SK-N-SH (cell line): ENCODE results near the gene TCL1A. TPM values are rescaled to one million over a fixed set of nuclear protein-coding genes. Genes with fewer than 3 reads are reported as not detected.

Experiments
- CTCF ChIA-PET: fragments of 300-600, 350-600 bp; formaldehyde crosslinking; extraction: SDS; loops from one replicate; lab custom pipeline; 2021; lab: Yijun Ruan, JAX
- POLR2A ChIA-PET: fragments of 350-600 bp; sonication (Branson Sonifier 250); formaldehyde crosslinking; extraction: SDS; loops from one replicate; lab custom pipeline; 2020; ENCODE audit warnings: antibody characterized with exemption, inconsistent platforms; lab: Yijun Ruan, JAX
- DNase-seq: peaks from one replicate; pipeline ENCODE4 v3.0.0; 2012
- H2AFZ ChIP-seq: fragments of 200-600 bp; sonication (generic); 2 replicates; pipeline ENCODE4 v1.8.1; 2016; ENCODE audit warnings: antibody characterized with exemption, mild to moderate bottlenecking, low read depth
- H3F3A ChIP-seq: fragments of 200-600 bp; sonication (generic); replicated peaks from 2 replicates; pipeline ENCODE3; 2016; ENCODE audit warnings: antibody characterized with exemption, mild to moderate bottlenecking; ENCODE audit not compliant: insufficient read depth
- H3K27ac ChIP-seq, 2 experiments: fragments of 200-500 bp in 1 of 2; fragments of 200-600 bp in 1 of 2; sonication (Bioruptor generic) in 1 of 2; sonication (generic), shearing (Covaris generic) in 1 of 2; 2 replicates each; pipeline versions ENCODE4 v1.5.1 to v1.6.1; 2014 to 2016; ENCODE audit warnings: low read depth in 2 of 2, inconsistent platforms in 1 of 2, low read length in 1 of 2, mild to moderate bottlenecking in 1 of 2, mixed read lengths in 1 of 2
- H3K27me3 ChIP-seq: fragments of 200-600 bp; sonication (generic), shearing (Covaris generic); 2 replicates; pipeline ENCODE4 v1.6.1; 2016; ENCODE audit warnings: mixed run types; ENCODE audit not compliant: insufficient read depth
- H3K36me3 ChIP-seq, 2 experiments: fragments of 200-500 bp in 1 of 2; fragments of 200-600 bp in 1 of 2; sonication (Bioruptor generic) in 1 of 2; sonication (generic) in 1 of 2; replicated peaks in 1 of 2; 2 replicates each; pipeline versions ENCODE3 to v1.5.1; 2014 to 2016; ENCODE audit warnings: low read length in 1 of 2, mild to moderate bottlenecking in 1 of 2; ENCODE audit not compliant: insufficient read depth in 2 of 2, control insufficient read depth in 1 of 2
- H3K4me1 ChIP-seq, 2 experiments: fragments of 200-500 bp in 1 of 2; fragments of 200-600 bp in 1 of 2; sonication (Bioruptor generic) in 1 of 2; sonication (generic), shearing (Covaris generic) in 1 of 2; 2 replicates each; pipeline versions ENCODE4 v1.5.1 to v1.6.1; 2014 to 2016; ENCODE audit warnings: low read depth in 1 of 2, low read length in 1 of 2, mixed run types in 1 of 2; ENCODE audit not compliant: insufficient read depth in 2 of 2, control insufficient read depth in 1 of 2
- H3K4me2 ChIP-seq: fragments of 200-600 bp; sonication (generic), shearing (Covaris generic); 2 replicates; pipeline ENCODE4 v1.6.1; 2017; ENCODE audit warnings: mixed run types
- H3K4me3 ChIP-seq, 2 experiments: fragments of 200-500 bp in 1 of 2; fragments of 200-600 bp in 1 of 2; sonication (Bioruptor generic) in 1 of 2; sonication (generic), shearing (Covaris generic) in 1 of 2; 2 replicates each; pipeline versions ENCODE4 v1.5.1 to v1.8.1; 2014 to 2016; ENCODE audit warnings: low read depth in 2 of 2, inconsistent platforms in 1 of 2, low read length in 1 of 2, mild to moderate bottlenecking in 1 of 2, mixed read lengths in 1 of 2, moderate library complexity in 1 of 2
- H3K79me2 ChIP-seq: fragments of 200-600 bp; sonication (generic); 2 replicates; pipeline ENCODE4 v1.8.1; 2017; ENCODE audit warnings: mild to moderate bottlenecking; ENCODE audit not compliant: insufficient read depth
- H3K9ac ChIP-seq: fragments of 200-600 bp; sonication (generic); 2 replicates; pipeline ENCODE4 v1.6.1; 2017; ENCODE audit warnings: mixed run types
- H3K9me2 ChIP-seq: fragments of 200-600 bp; sonication (generic); 2 replicates; pipeline ENCODE4 v1.6.1; 2017; ENCODE audit warnings: mixed run types
- H3K9me3 ChIP-seq: fragments of 200-600 bp; sonication (generic); 2 replicates; pipeline ENCODE4 v1.6.1; 2017; ENCODE audit warnings: mixed run types, mild to moderate bottlenecking, moderate library complexity
- H4K20me1 ChIP-seq: fragments of 200-600 bp; sonication (generic); 2 replicates; pipeline ENCODE4 v1.6.1; 2017; ENCODE audit warnings: mild to moderate bottlenecking, mixed run types; ENCODE audit not compliant: insufficient read depth
- CHD2 ChIP-seq: fragments of 150-350 bp; IDR thresholded peaks from 2 replicates; pipeline ENCODE4 v1.6.1; 2018; ENCODE audit warnings: low read length; ENCODE audit not compliant: partially characterized antibody
- EP300 ChIP-seq, 2 experiments: IDR thresholded peaks; 2 replicates each; pipeline versions ENCODE4 v1.4.0 to v1.6.1; 2012; ENCODE audit warnings: borderline replicate concordance in 1 of 2, low read depth in 1 of 2, low read length in 1 of 2
- GATA2 ChIP-seq: sonication (generic); formaldehyde crosslinking; IDR thresholded peaks from 2 replicates; pipeline ENCODE4 v1.5.0; 2020; ENCODE audit warnings: mild to moderate bottlenecking, missing genetic modification reagents
- NRF1 ChIP-seq: IDR thresholded peaks from 2 replicates; pipeline ENCODE4 v1.6.1; 2012; ENCODE audit warnings: low read depth, mild to moderate bottlenecking, low read length
- POLR2AphosphoS5 ChIP-seq: IDR thresholded peaks from 2 replicates; pipeline ENCODE4 v1.6.1; 2012; ENCODE audit warnings: low read depth, low read length
- TCF12 ChIP-seq: IDR thresholded peaks from 2 replicates; pipeline ENCODE4 v1.4.0; 2012
- TEAD4 ChIP-seq: IDR thresholded peaks from 2 replicates; pipeline ENCODE4 v1.4.0; 2012; ENCODE audit warnings: mild to moderate bottlenecking, borderline replicate concordance; ENCODE audit not compliant: insufficient read depth
- YY1 ChIP-seq: IDR thresholded peaks from 2 replicates; pipeline ENCODE4 v1.4.0; 2012; ENCODE audit warnings: low read depth, mild to moderate bottlenecking
- WGBS: methylation state at CpG from one replicate; pipeline ENCODE4 v1.1.6; 2017; ENCODE audit warnings: low lambda C conversion rate; 5-methylcytosine and 5-hydroxymethylcytosine counted together
- polyA plus RNA-seq, 3 experiments: library from polyadenylated mRNA; depleted of rRNA; stranded (reverse); fragments of >200 nt; gene quantifications; 2 replicates each; pipeline ENCODE4 v1.2.3, GENCODE V29; 2012
- TF ChIP-seq, protein P1 (sequence below): IDR thresholded peaks from 2 replicates; pipeline ENCODE4 v1.6.1; 2012; ENCODE audit warnings: mild to moderate bottlenecking, low read depth, low read length, moderate library complexity
- TF ChIP-seq, protein P2 (sequence below): IDR thresholded peaks from 2 replicates; pipeline ENCODE4 v1.4.0; 2012; ENCODE audit warnings: low read depth, borderline replicate concordance
- TF ChIP-seq, protein P3 (sequence below): IDR thresholded peaks from 2 replicates; pipeline ENCODE4; 2012
- TF ChIP-seq, protein P4 (sequence below): fragments of 150-350 bp; IDR thresholded peaks from 2 replicates; pipeline ENCODE4 v1.6.1; 2016; ENCODE audit warnings: mild to moderate bottlenecking, low read depth, low read length

The TCL1A gene
- polyA plus RNA-seq, 1 of the 3 experiments (the other 2 are of a cell fraction), result not detected

DNA sequence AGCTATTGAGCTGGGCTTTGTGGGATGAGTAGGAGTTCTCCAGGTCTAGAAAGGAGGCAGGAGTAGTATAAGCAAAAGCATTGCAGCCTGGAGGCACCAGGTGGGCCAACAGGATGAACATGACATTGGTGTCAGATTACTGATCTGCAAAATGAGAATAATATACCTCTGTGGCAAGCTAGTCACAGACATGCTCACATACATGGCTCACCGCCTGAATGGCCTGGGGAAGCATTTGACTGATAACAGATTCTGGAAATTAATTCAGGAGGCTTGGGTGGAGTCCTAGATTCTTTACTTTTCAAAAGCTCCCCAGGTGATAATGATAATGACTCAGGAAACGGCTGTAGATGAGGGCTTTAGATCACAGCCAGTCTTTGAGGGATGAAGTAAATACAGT lies 27.0 kb downstream of the TCL1A start:
- WGBS, result 15% methylated on average over 2 of the region's 2 CpGs
- CTCF ChIA-PET, result no interaction called here
- no peaks in the 10 kb centered on the region for H3K9me3 ChIP-seq

More for the DNA sequence above, 27.0 kb downstream of the TCL1A start:
- Histone ChIP-seq H3K9me2 (no peaks in the 10 kb centered on the region), H2AFZ (no peak overlapping the region), H3F3A (no peaks in the 10 kb centered on the region), H3K4me3 (no peak overlapping the region), H4K20me1 (no peaks in the 10 kb centered on the region), H3K27ac (no peak overlapping the region), H3K4me2 (no peak overlapping the region), H3K4me1 (no peaks in the 10 kb centered on the region), H3K27me3 (no peaks in the 10 kb centered on the region), H3K79me2 (no peaks in the 10 kb centered on the region), H3K36me3 (no peaks in the 10 kb centered on the region), H3K9ac (no peak overlapping the region)
- no peak for DNase-seq
- TF ChIP-seq POLR2AphosphoS5, result no peak
- TF ChIP-seq, protein P1, sequence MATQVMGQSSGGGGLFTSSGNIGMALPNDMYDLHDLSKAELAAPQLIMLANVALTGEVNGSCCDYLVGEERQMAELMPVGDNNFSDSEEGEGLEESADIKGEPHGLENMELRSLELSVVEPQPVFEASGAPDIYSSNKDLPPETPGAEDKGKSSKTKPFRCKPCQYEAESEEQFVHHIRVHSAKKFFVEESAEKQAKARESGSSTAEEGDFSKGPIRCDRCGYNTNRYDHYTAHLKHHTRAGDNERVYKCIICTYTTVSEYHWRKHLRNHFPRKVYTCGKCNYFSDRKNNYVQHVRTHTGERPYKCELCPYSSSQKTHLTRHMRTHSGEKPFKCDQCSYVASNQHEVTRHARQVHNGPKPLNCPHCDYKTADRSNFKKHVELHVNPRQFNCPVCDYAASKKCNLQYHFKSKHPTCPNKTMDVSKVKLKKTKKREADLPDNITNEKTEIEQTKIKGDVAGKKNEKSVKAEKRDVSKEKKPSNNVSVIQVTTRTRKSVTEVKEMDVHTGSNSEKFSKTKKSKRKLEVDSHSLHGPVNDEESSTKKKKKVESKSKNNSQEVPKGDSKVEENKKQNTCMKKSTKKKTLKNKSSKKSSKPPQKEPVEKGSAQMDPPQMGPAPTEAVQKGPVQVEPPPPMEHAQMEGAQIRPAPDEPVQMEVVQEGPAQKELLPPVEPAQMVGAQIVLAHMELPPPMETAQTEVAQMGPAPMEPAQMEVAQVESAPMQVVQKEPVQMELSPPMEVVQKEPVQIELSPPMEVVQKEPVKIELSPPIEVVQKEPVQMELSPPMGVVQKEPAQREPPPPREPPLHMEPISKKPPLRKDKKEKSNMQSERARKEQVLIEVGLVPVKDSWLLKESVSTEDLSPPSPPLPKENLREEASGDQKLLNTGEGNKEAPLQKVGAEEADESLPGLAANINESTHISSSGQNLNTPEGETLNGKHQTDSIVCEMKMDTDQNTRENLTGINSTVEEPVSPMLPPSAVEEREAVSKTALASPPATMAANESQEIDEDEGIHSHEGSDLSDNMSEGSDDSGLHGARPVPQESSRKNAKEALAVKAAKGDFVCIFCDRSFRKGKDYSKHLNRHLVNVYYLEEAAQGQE, result no peak
- no peak for TF ChIP-seq EP300 (IDR thresholded peaks at IDR 0.05; ENCODE audit: borderline replicate concordance in 1 of 2, low read depth in 1 of 2, low read length in 1 of 2)
- TF ChIP-seq, protein P2, sequence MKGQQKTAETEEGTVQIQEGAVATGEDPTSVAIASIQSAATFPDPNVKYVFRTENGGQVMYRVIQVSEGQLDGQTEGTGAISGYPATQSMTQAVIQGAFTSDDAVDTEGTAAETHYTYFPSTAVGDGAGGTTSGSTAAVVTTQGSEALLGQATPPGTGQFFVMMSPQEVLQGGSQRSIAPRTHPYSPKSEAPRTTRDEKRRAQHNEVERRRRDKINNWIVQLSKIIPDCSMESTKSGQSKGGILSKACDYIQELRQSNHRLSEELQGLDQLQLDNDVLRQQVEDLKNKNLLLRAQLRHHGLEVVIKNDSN, result no peak
- TF ChIP-seq, protein P3, sequence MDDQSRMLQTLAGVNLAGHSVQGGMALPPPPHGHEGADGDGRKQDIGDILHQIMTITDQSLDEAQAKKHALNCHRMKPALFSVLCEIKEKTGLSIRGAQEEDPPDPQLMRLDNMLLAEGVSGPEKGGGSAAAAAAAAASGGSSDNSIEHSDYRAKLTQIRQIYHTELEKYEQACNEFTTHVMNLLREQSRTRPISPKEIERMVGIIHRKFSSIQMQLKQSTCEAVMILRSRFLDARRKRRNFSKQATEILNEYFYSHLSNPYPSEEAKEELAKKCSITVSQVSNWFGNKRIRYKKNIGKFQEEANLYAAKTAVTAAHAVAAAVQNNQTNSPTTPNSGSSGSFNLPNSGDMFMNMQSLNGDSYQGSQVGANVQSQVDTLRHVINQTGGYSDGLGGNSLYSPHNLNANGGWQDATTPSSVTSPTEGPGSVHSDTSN, result no peak
- TF ChIP-seq TCF12, result no peak
- no peak for TF ChIP-seq CHD2
- TF ChIP-seq TEAD4, result no peak
- TF ChIP-seq, protein P4, sequence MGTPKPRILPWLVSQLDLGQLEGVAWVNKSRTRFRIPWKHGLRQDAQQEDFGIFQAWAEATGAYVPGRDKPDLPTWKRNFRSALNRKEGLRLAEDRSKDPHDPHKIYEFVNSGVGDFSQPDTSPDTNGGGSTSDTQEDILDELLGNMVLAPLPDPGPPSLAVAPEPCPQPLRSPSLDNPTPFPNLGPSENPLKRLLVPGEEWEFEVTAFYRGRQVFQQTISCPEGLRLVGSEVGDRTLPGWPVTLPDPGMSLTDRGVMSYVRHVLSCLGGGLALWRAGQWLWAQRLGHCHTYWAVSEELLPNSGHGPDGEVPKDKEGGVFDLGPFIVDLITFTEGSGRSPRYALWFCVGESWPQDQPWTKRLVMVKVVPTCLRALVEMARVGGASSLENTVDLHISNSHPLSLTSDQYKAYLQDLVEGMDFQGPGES, result no peak
- no peak for TF ChIP-seq NRF1
- TF ChIP-seq GATA2 (CRISPR knock-in tag), result no peak
- TF ChIP-seq YY1, result no peak
- POLR2A ChIA-PET, result no interaction called here
